ENCODE measurements around the gene ZNF621. TPM values are rescaled to one million over a fixed set of nuclear protein-coding genes. Genes with fewer than 3 reads are reported as not detected.
"Not testable (repeated sequence)": the region's sequence is repeated elsewhere in the genome, so short reads cannot be mapped to it uniquely, and the experiment has no call there.

The ZNF621 gene
- total RNA-seq, 1 experiment from 2014 or later: 20.0 TPM

DNA sequence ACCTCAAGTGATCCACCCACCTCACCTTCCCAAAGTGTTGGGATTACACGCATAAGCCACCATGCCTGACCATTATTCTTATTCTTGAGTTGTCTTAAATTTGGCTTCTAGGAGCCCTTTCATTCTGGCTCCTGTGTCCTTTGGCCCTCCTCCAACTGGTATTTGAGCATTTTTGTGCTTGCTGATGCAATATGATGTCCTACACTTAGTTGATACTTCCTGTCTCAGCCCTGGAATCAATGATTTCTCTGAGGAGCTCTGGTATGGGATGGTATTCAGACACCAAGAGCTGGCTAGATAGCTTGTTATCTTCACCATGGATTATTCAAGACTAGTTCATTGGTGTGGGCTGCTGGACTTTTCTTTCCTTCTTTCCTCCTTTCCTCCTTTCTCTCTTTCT, 25.4 kb downstream of the ZNF621 start (continued):
- TF ChIP-seq SP1 (CRISPR knock-in tag; conservative IDR thresholded peaks at IDR 0.05): no peak
- no peak for TF ChIP-seq FOXJ3 (CRISPR knock-in tag; IDR thresholded peaks at IDR 0.05; ENCODE audit: borderline replicate concordance)
- TF ChIP-seq GRHL2 (CRISPR knock-in tag; IDR thresholded peaks at IDR 0.05; ENCODE audit: insufficient replicate concordance, severe bottlenecking): no peak
- no peak for TF ChIP-seq ZNF281 (CRISPR knock-in tag; IDR thresholded peaks at IDR 0.05)

DNA sequence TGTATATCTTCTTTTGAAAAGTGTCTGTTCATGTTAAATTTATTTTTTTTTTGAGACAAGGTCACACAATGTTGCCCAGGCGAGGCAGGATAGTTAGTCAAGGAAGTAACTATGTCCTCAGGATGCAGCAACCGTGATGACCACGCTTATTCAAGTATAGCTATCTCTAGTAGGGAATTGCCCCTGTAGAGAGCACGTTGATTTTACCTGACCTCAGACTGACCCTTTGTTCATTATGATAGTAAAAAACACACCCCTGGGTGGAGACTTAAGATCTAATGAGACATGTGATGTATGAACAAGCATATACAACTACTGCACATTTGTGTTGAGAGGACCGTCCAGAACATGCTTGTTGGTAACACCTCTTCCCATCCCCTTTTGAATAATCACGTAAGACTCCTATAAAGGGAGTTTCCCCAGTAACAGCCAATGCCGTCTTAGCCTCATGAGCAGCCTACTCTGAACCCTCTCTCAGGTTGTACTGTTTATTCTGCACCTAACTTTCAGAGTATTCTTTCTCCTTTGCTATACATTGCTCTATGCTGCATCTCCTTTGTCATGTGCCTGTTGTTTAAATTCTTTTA, 32.9 kb downstream of the ZNF621 start:
- DNase-seq (ENCODE audit: low spot score) (no peak), ATAC-seq (no peak)
- Mint-ChIP-seq H3K4me1 (no peaks in the 10 kb centered on the region), H3K27ac (no peak overlapping the region), H3K27me3 (ENCODE audit: low read depth) (peaks cover 12% of the 10 kb centered on the region), H3K36me3 (peaks cover 38% of the 10 kb centered on the region), H3K9me3 (peaks cover 58% of the 10 kb centered on the region), H3K4me3 (no peak overlapping the region)
- ChIA-PET CTCF (no interaction called here), POLR2A (no interaction called here)
- no peak for TF ChIP-seq RELA (CRISPR knock-in tag; IDR thresholded peaks at IDR 0.05; ENCODE audit: borderline replicate concordance)
- TF ChIP-seq, protein P1, sequence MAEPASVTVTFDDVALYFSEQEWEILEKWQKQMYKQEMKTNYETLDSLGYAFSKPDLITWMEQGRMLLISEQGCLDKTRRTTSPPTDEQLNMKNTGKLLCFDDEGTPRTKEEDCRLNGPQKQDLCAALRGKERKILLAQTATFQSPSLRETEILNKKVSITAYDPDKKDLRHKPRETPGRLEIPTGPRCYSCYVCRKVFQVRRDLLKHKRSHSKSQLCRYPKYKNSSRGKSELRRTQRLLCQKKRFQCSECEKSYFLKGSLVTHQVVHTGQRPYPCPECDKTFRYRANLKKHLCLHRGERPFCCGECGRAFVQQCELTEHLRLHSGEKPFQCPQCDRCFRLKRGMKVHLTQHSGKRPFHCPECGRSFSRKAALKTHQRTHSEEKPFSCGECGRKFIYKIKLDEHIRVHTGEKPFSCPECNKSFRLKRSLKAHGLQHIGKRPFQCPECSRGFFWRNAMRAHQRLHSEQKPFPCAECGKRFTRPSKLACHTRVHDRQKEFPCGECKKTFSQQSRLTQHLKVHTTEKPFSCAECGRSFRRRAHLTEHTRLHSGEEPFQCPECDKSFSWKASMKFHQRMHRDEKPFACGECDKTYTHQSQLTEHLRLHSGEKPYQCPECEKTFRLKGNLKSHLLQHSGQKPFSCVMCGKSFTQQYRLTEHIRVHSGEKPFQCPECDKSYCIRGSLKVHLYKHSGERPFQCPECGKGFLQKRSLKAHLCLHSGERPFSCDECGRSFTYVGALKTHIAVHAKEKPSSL (CRISPR knock-in tag; conservative IDR thresholded peaks at IDR 0.05): no peak
- TF ChIP-seq EMX1 (CRISPR knock-in tag; IDR thresholded peaks at IDR 0.05): no peak
- TF ChIP-seq ZMAT4 (CRISPR knock-in tag; IDR thresholded peaks at IDR 0.05): no peak
- no peak for TF ChIP-seq ATF1 (CRISPR knock-in tag; IDR thresholded peaks at IDR 0.05)
- TF ChIP-seq, protein P2, sequence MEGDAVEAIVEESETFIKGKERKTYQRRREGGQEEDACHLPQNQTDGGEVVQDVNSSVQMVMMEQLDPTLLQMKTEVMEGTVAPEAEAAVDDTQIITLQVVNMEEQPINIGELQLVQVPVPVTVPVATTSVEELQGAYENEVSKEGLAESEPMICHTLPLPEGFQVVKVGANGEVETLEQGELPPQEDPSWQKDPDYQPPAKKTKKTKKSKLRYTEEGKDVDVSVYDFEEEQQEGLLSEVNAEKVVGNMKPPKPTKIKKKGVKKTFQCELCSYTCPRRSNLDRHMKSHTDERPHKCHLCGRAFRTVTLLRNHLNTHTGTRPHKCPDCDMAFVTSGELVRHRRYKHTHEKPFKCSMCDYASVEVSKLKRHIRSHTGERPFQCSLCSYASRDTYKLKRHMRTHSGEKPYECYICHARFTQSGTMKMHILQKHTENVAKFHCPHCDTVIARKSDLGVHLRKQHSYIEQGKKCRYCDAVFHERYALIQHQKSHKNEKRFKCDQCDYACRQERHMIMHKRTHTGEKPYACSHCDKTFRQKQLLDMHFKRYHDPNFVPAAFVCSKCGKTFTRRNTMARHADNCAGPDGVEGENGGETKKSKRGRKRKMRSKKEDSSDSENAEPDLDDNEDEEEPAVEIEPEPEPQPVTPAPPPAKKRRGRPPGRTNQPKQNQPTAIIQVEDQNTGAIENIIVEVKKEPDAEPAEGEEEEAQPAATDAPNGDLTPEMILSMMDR (IDR thresholded peaks at IDR 0.05): no peak
- TF ChIP-seq CREM (CRISPR knock-in tag; IDR thresholded peaks at IDR 0.05): no peak
- TF ChIP-seq ZNF532 (CRISPR knock-in tag; IDR thresholded peaks at IDR 0.05; ENCODE audit: borderline replicate concordance): no peak
- TF ChIP-seq FOXP1 (CRISPR knock-in tag; IDR thresholded peaks at IDR 0.05; ENCODE audit: borderline replicate concordance): no peak
- TF ChIP-seq, protein P3, sequence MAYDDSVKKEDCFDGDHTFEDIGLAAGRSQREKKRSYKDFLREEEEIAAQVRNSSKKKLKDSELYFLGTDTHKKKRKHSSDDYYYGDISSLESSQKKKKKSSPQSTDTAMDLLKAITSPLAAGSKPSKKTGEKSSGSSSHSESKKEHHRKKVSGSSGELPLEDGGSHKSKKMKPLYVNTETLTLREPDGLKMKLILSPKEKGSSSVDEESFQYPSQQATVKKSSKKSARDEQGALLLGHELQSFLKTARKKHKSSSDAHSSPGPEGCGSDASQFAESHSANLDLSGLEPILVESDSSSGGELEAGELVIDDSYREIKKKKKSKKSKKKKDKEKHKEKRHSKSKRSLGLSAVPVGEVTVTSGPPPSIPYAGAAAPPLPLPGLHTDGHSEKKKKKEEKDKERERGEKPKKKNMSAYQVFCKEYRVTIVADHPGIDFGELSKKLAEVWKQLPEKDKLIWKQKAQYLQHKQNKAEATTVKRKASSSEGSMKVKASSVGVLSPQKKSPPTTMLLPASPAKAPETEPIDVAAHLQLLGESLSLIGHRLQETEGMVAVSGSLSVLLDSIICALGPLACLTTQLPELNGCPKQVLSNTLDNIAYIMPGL (CRISPR knock-in tag; IDR thresholded peaks at IDR 0.05): no peak
- TF ChIP-seq, protein P4, sequence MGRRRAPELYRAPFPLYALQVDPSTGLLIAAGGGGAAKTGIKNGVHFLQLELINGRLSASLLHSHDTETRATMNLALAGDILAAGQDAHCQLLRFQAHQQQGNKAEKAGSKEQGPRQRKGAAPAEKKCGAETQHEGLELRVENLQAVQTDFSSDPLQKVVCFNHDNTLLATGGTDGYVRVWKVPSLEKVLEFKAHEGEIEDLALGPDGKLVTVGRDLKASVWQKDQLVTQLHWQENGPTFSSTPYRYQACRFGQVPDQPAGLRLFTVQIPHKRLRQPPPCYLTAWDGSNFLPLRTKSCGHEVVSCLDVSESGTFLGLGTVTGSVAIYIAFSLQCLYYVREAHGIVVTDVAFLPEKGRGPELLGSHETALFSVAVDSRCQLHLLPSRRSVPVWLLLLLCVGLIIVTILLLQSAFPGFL (CRISPR knock-in tag; IDR thresholded peaks at IDR 0.05; ENCODE audit: borderline replicate concordance): no peak
- no peak for TF ChIP-seq MXD4 (CRISPR knock-in tag; IDR thresholded peaks at IDR 0.05; ENCODE audit: borderline replicate concordance)
- TF ChIP-seq, protein P5, sequence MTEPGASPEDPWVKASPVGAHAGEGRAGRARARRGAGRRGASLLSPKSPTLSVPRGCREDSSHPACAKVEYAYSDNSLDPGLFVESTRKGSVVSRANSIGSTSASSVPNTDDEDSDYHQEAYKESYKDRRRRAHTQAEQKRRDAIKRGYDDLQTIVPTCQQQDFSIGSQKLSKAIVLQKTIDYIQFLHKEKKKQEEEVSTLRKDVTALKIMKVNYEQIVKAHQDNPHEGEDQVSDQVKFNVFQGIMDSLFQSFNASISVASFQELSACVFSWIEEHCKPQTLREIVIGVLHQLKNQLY (CRISPR knock-in tag; IDR thresholded peaks at IDR 0.05): no peak
- no peak for TF ChIP-seq GABPB1 (CRISPR knock-in tag; IDR thresholded peaks at IDR 0.05)

DNA sequence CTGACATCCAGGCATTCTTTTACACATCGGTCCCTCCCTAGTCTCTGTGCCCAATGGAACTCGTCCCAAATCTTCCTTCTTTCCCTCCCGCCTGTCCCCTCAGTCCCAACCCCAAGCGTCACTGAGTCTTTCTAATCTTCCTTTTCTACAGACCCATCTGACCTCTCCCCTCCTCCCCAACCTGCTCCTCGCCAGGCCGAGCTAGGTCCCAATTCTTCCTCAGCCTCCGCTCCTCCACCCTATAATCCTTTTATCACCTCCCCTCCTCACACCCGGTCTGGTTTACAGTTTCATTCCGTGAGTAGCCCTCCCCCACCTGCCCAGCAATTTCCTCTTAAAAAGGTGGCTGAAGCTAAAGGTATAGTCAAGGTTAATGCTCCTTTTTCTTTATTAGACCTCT, 37.7 kb downstream of the ZNF621 start:
- H3K9me3 Mint-ChIP-seq: peaks cover 74% of the 10 kb centered on the region
- CTCF ChIA-PET, H3K4me3 Mint-ChIP-seq: not testable (repeated sequence)

More for the DNA sequence above, 37.7 kb downstream of the ZNF621 start:
- ATAC-seq; DNase-seq (ENCODE audit: low spot score); H3K27ac Mint-ChIP-seq; POLR2A ChIA-PET: not testable (repeated sequence)
- H3K36me3 Mint-ChIP-seq: peaks cover 54% of the 10 kb centered on the region
- peaks cover 13% of the 10 kb centered on the region for H3K27me3 Mint-ChIP-seq (ENCODE audit: low read depth)
- peaks cover 18% of the 10 kb centered on the region for H3K4me1 Mint-ChIP-seq
